ENCODE results near the gene KLHL26. TPM values are rescaled to one million over a fixed set of nuclear protein-coding genes. Genes with fewer than 3 reads are reported as not detected.

The KLHL26 gene
- total and polyA plus RNA-seq, 5 donors from 2014 or later, result 1.8 to 16.7 (median 3.2) TPM

DNA sequence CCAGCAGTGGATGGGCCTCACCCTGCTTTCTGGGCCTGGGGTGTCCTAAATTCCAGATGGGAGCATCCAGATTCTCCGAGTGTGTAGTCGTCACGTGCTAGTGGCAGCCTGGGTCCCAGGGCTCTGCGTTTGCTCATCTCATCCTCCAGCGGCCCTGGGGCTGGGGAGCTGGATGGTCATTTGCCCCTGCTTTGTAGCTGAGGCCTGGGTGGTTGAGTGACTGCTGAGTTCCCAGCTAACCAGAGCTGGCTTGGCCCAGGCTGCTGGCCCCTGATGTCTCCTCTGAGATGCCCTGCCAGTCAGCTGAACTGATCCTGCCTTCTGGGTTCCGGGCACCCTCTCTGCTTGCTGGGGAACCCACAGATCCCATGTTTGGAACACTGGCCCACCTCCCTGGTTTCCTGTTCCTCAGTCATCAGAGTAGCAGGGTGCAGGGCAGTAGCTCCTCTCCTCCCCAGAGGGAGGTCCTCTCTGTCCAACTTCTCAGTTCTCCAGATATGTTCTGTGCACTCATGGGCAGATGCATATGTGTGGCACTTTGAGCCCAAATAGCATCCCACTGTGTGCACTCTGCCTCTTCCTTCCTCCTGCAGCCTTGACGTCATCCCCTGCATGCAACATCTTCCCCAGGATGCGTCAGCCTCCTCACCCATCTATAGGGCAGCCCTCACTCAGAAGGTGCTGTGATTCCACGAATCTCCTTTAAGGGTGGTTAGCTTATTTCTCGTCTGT lies 24.3 kb downstream of the KLHL26 start:
- no peaks in the 10 kb centered on the region for H3K9me3 ChIP-seq (ENCODE audit: control insufficient read depth in 2 of 2, low read length in 2 of 2)
- peaks cover 3% of the 10 kb centered on the region for H3K36me3 ChIP-seq (ENCODE audit: control insufficient read depth, insufficient read depth, low read length)
- peaks cover 6% of the 10 kb centered on the region for H3K36me3 Mint-ChIP-seq
- peaks cover 0 to 35% (median 17%) of the 10 kb centered on the region in 4 donors for H3K4me1 Mint-ChIP-seq
- no peak overlapping the region for H3K4me3 Mint-ChIP-seq
- peaks cover 5% of the 10 kb centered on the region for H3K4me1 ChIP-seq (ENCODE audit: control insufficient read depth, insufficient read depth, low read length, poor library complexity, severe bottlenecking)
- no peak overlapping the region for H3K4me3 ChIP-seq (ENCODE audit: low read depth, low read length)
- DNase-seq, result no peak
- no peak for ATAC-seq (ENCODE audit: low read depth in 2 of 2)
- H3K9me3 Mint-ChIP-seq, result no peaks in the 10 kb centered on the region
- H3K27me3 ChIP-seq (ENCODE audit: control insufficient read depth, insufficient read depth, low read length), result no peaks in the 10 kb centered on the region
- H3K27me3 Mint-ChIP-seq, result no peaks in the 10 kb centered on the region
- H3K27ac ChIP-seq (ENCODE audit: insufficient read depth, low read length, poor library complexity, severe bottlenecking), result no peak overlapping the region
- H3K27ac Mint-ChIP-seq, result peak overlapping the region in 1 of 3 donors; percentile 49

- Histone ChIP-seq H3K27ac (ENCODE audit: insufficient read depth, low read length, poor library complexity, severe bottlenecking) (no peak overlapping the region), H3K4me3 (ENCODE audit: low read depth, low read length) (no peak overlapping the region), H3K9me3 (ENCODE audit: control insufficient read depth in 2 of 2, low read length in 2 of 2) (no peaks in the 10 kb centered on the region), H3K36me3 (ENCODE audit: control insufficient read depth, insufficient read depth, low read length) (peaks cover 9% of the 10 kb centered on the region), H3K27me3 (ENCODE audit: control insufficient read depth, insufficient read depth, low read length) (no peaks in the 10 kb centered on the region), H3K4me1 (ENCODE audit: control insufficient read depth, insufficient read depth, low read length, poor library complexity, severe bottlenecking) (peaks cover 5% of the 10 kb centered on the region)
- peaks cover 8% of the 10 kb centered on the region for H3K36me3 Mint-ChIP-seq
- DNase-seq, result no peak
- peak overlapping the region in 2 of 3 donors; percentile 44 to 86 for H3K27ac Mint-ChIP-seq
- no peaks in the 10 kb centered on the region for H3K27me3 Mint-ChIP-seq
- ATAC-seq (ENCODE audit: low read depth in 2 of 2), result no peak
- no peak overlapping the region for H3K4me3 Mint-ChIP-seq
- peaks cover 0 to 27% (median 15%) of the 10 kb centered on the region in 4 donors for H3K4me1 Mint-ChIP-seq
- H3K9me3 Mint-ChIP-seq, result no peaks in the 10 kb centered on the region
Measured at GRCh38 chr19:18662972-18663732, 26.3 kb downstream of the KLHL26 start.

DNA sequence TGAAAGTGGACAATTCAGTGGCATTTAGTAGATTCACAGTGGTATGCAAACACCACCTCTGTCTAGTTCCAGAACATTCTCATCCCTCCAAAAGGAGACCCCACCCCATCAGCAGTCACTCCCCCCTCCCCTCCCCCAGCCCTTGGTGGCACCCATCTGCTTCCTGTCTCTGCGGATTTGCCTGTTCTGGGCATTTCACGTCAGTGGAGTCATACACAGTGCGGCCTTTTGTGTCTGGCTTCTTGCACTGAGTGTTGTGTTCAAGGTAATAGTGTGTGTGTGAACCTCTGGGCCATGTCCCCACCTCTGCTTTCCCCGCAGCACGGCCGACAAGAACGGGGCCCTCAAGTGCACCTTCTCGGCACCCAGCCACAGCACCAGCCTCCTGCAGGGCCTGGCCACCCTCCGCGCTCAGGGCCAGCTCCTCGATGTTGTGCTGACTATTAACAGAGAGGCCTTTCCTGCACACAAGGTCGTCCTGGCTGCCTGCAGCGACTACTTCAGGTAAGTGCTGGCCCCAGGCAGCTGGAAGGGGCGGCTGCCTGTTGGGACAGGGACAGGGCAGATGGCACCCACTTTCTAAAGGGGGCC lies 27.2 kb downstream of the KLHL26 start:
- H3K4me3 Mint-ChIP-seq, result peak overlapping the region in 2 of 4 donors; percentile 28 to 36
- DNase-seq (peak in 1 of 3 donors; percentile 52), ATAC-seq (ENCODE audit: low read depth in 2 of 2) (peak in 1 of 2 donors; percentile 60)
- Histone ChIP-seq H3K4me1 (ENCODE audit: control insufficient read depth, insufficient read depth, low read length, poor library complexity, severe bottlenecking) (peaks cover 5% of the 10 kb centered on the region), H3K27me3 (ENCODE audit: control insufficient read depth, insufficient read depth, low read length) (no peaks in the 10 kb centered on the region), H3K9me3 (ENCODE audit: control insufficient read depth in 2 of 2, low read length in 2 of 2) (no peaks in the 10 kb centered on the region), H3K27ac (ENCODE audit: insufficient read depth, low read length, poor library complexity, severe bottlenecking) (no peak overlapping the region), H3K4me3 (ENCODE audit: low read depth, low read length) (no peak overlapping the region), H3K36me3 (ENCODE audit: control insufficient read depth, insufficient read depth, low read length) (peaks cover 15% of the 10 kb centered on the region)
- H3K4me1 Mint-ChIP-seq, result peaks cover 0 to 19% (median 9%) of the 10 kb centered on the region in 4 donors
- no peaks in the 10 kb centered on the region for H3K9me3 Mint-ChIP-seq
- H3K27ac Mint-ChIP-seq, result peak overlapping the region in 2 of 3 donors; percentile 44 to 89
- H3K27me3 Mint-ChIP-seq, result no peaks in the 10 kb centered on the region
- peaks cover 8% of the 10 kb centered on the region for H3K36me3 Mint-ChIP-seq

- Mint-ChIP-seq H3K9me3 (no peaks in the 10 kb centered on the region), H3K4me3 (no peak overlapping the region), H3K27me3 (no peaks in the 10 kb centered on the region), H3K36me3 (peaks cover 19% of the 10 kb centered on the region), H3K4me1 (peaks cover 0 to 19% (median 10%) of the 10 kb centered on the region in 4 donors), H3K27ac (no peak overlapping the region)
- H3K4me3 ChIP-seq (ENCODE audit: low read depth, low read length), result no peak overlapping the region
- no peaks in the 10 kb centered on the region for H3K27me3 ChIP-seq (ENCODE audit: control insufficient read depth, insufficient read depth, low read length)
- no peaks in the 10 kb centered on the region for H3K9me3 ChIP-seq (ENCODE audit: control insufficient read depth in 2 of 2, low read length in 2 of 2)
- no peak for DNase-seq
- H3K27ac ChIP-seq (ENCODE audit: insufficient read depth, low read length, poor library complexity, severe bottlenecking), result no peak overlapping the region
- ATAC-seq (ENCODE audit: low read depth in 2 of 2), result no peak
- H3K4me1 ChIP-seq (ENCODE audit: control insufficient read depth, insufficient read depth, low read length, poor library complexity, severe bottlenecking), result peaks cover 5% of the 10 kb centered on the region
- peaks cover 20% of the 10 kb centered on the region for H3K36me3 ChIP-seq (ENCODE audit: control insufficient read depth, insufficient read depth, low read length)
Measured at GRCh38 chr19:18665771-18666202, 29.0 kb downstream of the KLHL26 start.

DNA sequence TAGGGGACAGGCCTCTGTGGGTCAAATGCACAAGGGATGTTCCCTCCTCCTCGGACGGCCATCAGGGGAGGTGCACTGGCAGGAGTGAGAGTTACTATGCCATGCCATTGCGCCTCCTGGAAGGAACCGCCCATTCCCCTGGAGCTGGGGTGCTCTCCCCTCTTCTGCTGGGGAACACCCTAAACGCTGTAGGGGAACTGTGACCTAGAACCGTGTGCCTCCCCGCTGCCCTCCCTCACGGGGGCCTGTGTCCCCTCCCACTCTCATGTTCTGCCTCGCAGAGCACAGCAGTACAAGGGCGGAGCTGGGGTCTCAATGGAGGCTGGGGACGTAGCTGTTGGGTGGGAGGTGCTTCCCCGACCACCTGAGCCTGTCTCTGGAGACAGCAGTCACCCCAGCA lies 29.5 kb downstream of the KLHL26 start:
- Histone ChIP-seq H3K27ac (ENCODE audit: insufficient read depth, low read length, poor library complexity, severe bottlenecking) (no peak overlapping the region), H3K4me3 (ENCODE audit: low read depth, low read length) (no peak overlapping the region), H3K4me1 (ENCODE audit: control insufficient read depth, insufficient read depth, low read length, poor library complexity, severe bottlenecking) (peaks cover 5% of the 10 kb centered on the region), H3K36me3 (ENCODE audit: control insufficient read depth, insufficient read depth, low read length) (peaks cover 20% of the 10 kb centered on the region), H3K9me3 (ENCODE audit: control insufficient read depth in 2 of 2, low read length in 2 of 2) (no peaks in the 10 kb centered on the region), H3K27me3 (ENCODE audit: control insufficient read depth, insufficient read depth, low read length) (no peaks in the 10 kb centered on the region)
- Mint-ChIP-seq H3K36me3 (peaks cover 18% of the 10 kb centered on the region), H3K4me3 (no peak overlapping the region), H3K27ac (no peak overlapping the region), H3K9me3 (no peaks in the 10 kb centered on the region), H3K4me1 (peaks cover 0 to 18% (median 8%) of the 10 kb centered on the region in 4 donors), H3K27me3 (no peaks in the 10 kb centered on the region)
- ATAC-seq (ENCODE audit: low read depth in 2 of 2), result no peak
- no peak for DNase-seq

DNA sequence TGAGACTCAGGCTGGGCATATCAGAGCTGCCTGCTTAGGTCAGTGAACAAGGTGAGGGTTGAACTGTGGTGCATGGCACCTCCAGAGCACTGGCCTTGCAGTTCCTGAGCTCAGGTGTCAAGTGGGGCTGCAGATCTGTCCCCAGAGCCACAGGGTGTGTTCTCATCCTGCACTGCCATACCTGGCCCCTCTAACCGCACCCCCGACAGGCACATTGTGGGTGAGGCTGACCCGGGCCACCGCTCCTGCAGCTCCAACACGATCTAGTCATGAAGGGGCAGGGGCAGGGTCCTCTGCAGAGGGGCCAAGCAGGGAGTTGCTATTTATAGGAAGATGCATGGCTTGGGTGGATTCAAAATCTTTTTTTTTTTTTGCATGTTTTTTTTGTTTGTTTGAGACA lies 30.0 kb downstream of the KLHL26 start:
- no peaks in the 10 kb centered on the region for H3K27me3 Mint-ChIP-seq
- H3K27ac Mint-ChIP-seq, result no peak overlapping the region
- no peak overlapping the region for H3K4me3 Mint-ChIP-seq
- DNase-seq, result no peak
- Histone ChIP-seq H3K36me3 (ENCODE audit: control insufficient read depth, insufficient read depth, low read length) (peaks cover 20% of the 10 kb centered on the region), H3K27ac (ENCODE audit: insufficient read depth, low read length, poor library complexity, severe bottlenecking) (no peak overlapping the region), H3K4me1 (ENCODE audit: control insufficient read depth, insufficient read depth, low read length, poor library complexity, severe bottlenecking) (peaks cover 5% of the 10 kb centered on the region), H3K9me3 (ENCODE audit: control insufficient read depth in 2 of 2, low read length in 2 of 2) (no peaks in the 10 kb centered on the region), H3K4me3 (ENCODE audit: low read depth, low read length) (no peak overlapping the region), H3K27me3 (ENCODE audit: control insufficient read depth, insufficient read depth, low read length) (no peaks in the 10 kb centered on the region)
- peaks cover 15% of the 10 kb centered on the region for H3K36me3 Mint-ChIP-seq
- no peak for ATAC-seq (ENCODE audit: low read depth in 2 of 2)
- peaks cover 0 to 17% (median 6%) of the 10 kb centered on the region in 4 donors for H3K4me1 Mint-ChIP-seq
- H3K9me3 Mint-ChIP-seq, result no peaks in the 10 kb centered on the region

- peaks cover 20% of the 10 kb centered on the region for H3K36me3 ChIP-seq (ENCODE audit: control insufficient read depth, insufficient read depth, low read length)
- ATAC-seq (ENCODE audit: low read depth in 2 of 2), result no peak
- H3K9me3 Mint-ChIP-seq, result no peaks in the 10 kb centered on the region
- no peaks in the 10 kb centered on the region for H3K9me3 ChIP-seq (ENCODE audit: control insufficient read depth in 2 of 2, low read length in 2 of 2)
- no peaks in the 10 kb centered on the region for H3K27me3 ChIP-seq (ENCODE audit: control insufficient read depth, insufficient read depth, low read length)
- no peak overlapping the region for H3K27ac Mint-ChIP-seq
- peaks cover 5% of the 10 kb centered on the region for H3K4me1 ChIP-seq (ENCODE audit: control insufficient read depth, insufficient read depth, low read length, poor library complexity, severe bottlenecking)
- no peak overlapping the region for H3K4me3 ChIP-seq (ENCODE audit: low read depth, low read length)
- DNase-seq, result no peak
- H3K4me3 Mint-ChIP-seq, result no peak overlapping the region
- H3K36me3 Mint-ChIP-seq, result peaks cover 15% of the 10 kb centered on the region
- H3K27ac ChIP-seq (ENCODE audit: insufficient read depth, low read length, poor library complexity, severe bottlenecking), result no peak overlapping the region
- peaks cover 0 to 15% (median 6%) of the 10 kb centered on the region in 4 donors for H3K4me1 Mint-ChIP-seq
- H3K27me3 Mint-ChIP-seq, result no peaks in the 10 kb centered on the region
Measured at GRCh38 chr19:18667531-18668251, 30.9 kb downstream of the KLHL26 start.

Measured in CD4-positive, CD25-positive, alpha-beta regulatory T cell (primary cell).